LHCN-M2 (cell line): ENCODE data around the gene VPREB1. TPM values are rescaled to one million over a fixed set of nuclear protein-coding genes. Genes with fewer than 3 reads are reported as not detected.
"Not testable (repeated sequence)": the region's sequence is repeated elsewhere in the genome, so short reads cannot be mapped to it uniquely, and the experiment has no call there.

Experiments
- DNase-seq: peaks from one replicate; pipeline ENCODE4 v3.0.0-alpha.2; 2012; ENCODE audit warnings: low read depth
- total RNA-seq: library from RNA; depleted of rRNA; stranded (reverse); fragments of >200 nt; gene quantifications from 2 replicates; pipeline ENCODE4 v1.2.3, GENCODE V29; 2014

VPREB1 gene
- total RNA-seq, 1 experiment from 2014 or later: not detected

DNA sequence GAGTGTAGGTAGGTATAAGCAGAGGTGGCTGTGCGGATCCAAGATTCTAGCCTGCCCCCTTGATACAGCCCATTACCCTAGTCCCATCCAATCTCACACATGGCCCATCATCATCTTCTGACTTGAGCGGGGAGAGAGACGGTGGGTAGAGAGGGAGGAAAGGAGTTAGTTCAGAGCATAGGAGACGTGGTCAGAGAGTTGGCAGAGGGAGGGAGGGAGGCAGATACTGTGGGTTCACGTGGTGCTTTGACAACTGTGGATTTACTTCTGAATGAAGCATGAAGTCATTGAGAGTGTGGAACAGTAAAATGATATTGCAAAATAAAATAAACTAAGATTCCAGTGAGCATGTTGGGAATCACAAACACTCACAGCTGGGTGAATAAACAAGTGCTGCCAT lies 31.4 kb upstream of the VPREB1 start:
- peak; percentile 28 for DNase-seq

DNA sequence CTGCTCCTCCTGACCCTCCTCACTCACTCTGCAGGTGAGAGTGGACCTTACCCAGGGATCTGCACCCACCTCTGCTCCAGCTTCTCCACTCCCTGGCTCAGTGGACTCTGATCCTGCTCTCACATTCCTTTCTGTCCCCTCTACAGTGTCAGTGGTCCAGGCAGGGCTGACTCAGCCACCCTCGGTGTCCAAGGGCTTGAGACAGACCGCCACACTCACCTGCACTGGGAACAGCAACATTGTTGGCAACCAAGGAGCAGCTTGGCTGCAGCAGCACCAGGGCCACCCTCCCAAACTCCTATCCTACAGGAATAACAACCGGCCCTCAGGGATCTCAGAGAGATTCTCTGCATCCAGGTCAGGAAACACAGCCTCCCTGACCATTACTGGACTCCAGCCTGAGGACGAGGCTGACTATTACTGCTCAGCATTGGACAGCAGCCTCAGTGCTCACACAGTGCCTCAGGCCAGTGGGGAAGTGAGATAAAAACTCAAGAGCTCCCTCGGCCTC lies 29.7 kb upstream of the VPREB1 start:
- no peak for DNase-seq

DNA sequence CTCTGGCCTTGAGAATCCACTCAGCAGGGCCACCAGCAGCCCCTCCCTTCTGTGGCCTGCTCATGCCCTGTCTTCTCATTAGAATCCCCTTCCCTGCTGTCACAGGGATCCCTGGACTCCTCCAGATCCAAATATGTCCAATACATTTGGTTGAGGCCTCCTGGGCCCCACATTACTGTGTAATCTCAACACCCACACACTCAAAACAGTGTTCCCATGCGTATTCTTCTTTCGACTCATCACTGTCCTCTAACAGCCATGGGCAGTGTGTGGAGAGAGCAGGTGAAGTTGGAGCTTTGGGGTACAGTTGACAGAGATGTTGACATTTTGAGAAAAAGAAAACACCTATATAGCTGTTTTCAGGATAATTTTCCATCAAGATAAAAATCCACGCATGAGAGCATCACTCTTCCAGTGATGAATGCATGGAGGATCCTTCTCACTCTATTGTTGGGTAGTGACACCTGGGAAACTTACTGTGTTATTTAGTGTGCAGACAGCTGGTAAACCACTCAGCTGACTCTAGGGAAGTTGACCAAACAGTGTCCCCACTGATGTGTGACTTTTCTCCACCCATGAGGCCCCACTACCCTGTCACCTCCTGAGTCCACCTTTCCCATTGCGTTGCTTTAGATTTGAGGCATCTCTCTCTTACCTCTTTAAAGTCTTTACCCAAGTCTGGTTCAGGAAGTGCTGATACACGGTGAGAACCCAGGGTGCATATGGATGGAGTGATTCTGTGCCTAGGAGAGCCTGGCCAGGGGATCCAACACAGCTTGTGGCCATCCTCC lies 28.7 kb upstream of the VPREB1 start:
- no peak for DNase-seq

DNA sequence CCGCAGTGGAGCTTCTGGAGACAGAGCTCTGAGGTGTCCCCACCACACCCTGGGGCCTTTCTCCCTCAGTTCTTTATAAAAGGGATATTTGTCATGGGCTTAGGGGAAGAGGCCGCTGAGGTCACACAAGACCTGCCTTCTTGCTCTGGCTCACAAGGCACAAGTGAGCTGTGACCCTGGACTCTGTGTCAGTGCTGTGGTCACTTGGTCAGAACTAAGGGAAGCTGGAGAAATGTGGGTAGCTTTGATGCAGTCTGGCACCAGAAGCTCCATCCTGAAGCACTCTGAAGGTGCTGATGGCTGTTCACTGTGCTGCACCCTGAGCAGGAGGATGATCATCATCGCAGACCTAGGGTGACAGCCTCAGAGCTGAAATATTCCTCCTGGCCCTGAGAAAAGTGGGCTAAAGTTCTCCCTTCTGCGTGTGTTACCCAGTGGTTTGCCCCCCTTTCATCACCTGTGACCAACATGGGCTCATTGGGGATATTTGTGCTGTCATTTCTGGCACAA lies 28.1 kb upstream of the VPREB1 start:
- DNase-seq: no peak

DNA sequence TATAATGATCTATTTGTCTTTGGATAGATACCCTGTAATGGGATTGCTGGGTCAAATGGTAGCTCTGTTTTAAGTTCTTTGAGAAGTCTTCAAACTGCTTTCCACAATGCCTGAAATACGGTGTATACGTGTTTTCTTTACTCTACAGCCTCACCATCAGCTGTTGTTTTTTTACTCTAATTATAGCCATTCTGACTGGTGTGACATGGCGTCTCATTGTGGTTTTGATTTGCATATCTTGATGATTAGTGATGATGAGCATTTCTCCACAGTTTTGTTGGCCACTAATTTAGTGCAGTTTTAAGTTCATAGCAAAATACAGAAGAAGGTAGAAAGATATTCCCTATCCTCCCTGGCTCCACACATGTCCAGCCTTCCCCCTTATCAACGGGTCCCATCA lies 26.3 kb upstream of the VPREB1 start:
- no peak for DNase-seq

DNA sequence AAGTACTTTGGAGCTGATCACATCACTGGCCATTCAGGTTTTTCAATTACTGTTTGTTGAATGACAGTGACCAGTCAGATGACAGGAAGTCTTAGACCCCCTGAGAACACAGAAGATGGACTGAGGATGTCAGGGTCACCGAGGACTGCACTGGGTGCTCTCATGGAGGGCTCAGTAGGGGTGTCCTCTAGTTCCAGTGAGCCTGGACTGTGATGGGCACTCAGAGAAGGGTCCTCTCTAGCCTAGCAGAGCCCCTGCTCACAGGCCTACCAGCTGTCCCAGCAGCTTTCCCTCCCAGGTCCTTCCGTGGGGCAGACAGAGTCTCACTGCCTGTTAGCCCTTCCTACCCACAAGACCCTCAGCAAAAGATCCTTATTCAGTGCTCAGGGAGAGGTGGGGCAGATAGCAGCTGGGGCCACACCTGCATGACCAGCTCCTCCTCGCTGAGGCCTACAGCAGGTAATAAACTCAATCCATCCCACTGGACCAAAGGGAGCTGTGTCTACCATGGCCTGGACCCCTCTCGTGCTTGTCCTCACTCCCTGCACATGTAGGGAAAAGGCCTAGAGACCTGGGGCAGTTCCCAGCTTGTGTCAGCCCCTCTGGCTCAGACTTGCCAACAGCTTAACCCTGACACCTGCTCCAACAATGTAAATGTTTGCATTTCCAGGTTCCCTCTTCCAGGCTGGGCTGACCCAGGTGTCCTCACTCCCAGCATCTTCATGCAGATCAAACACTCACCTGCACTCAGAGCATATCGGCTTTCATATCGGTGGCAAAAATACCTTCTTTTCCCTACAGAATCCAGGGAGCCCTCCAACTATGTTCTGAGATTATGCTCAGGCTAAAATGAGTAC lies 25.2 kb upstream of the VPREB1 start:
- no peak for DNase-seq

DNA sequence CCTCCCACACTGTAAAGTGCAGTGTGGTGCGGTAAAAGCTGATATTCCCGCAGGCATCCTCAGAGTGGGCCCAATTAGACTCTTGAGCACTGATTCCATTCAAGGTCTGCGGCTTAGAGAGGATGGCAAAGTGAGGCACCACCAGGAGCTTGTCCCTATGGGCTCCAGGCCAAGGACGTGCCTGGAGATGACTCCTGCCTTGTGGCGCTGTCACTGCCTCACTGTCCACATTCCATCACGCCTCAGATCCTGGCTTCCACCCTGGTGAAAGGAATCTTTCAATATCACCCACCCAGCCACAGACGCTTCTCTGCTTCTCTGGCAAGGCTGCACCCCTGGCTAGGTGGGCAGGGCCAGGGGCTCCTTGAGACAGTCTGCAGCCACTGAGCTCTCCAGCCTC lies 23.5 kb upstream of the VPREB1 start:
- not testable (repeated sequence) for DNase-seq

DNA sequence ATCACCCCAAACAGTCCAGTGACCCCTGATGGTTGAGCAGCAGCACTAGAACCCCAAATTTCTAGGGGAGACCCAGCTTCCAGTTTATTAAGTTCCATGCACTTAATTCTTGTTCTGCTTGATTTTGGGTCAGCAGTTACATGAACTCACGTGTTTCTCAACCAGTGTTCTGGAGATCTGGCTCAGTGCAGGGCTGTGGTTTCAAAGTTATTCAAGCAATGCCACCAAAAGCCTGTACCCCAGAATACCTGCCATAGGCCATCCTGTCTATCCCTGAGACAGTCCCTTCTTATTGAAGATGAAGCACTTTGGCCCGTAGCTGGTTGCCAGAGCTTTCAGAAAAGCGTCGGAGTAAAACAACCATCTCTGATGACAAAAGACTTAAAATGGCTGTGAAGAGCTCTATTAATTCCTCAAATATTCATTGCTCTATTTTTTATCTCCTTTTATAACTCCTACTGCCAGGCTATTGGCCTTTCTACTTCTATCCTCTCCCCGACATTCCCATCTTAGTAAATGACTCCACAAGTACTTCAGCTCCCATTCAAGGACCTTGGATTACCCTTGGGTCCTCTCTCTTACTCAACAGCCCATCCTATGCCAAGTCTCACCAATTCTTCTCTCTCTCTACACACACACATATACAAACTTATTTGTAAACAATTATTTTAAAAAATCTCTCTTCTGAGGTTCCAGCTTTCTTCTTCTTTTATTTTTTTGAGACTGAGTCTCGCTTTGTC lies 18.0 kb upstream of the VPREB1 start:
- no peak for DNase-seq

DNA sequence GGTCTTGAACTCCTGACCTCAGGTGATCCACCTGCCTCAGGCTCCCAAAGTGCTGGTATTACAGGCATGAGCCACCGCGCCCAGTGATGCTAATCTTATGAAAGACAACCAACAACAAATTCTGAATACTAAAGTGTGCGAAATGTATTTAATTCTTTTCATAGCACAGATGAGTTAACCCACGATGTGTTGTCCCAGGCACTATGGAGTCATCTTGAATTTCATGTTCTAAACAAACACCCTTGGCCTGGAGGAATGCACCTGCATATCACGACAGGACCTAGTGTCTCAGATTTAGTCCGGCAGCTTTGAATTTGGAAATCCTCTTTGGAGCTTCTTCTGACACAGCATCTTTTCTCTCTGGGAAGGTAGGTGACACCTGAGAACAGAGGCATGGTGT lies 16.2 kb upstream of the VPREB1 start:
- no peak for DNase-seq

DNA sequence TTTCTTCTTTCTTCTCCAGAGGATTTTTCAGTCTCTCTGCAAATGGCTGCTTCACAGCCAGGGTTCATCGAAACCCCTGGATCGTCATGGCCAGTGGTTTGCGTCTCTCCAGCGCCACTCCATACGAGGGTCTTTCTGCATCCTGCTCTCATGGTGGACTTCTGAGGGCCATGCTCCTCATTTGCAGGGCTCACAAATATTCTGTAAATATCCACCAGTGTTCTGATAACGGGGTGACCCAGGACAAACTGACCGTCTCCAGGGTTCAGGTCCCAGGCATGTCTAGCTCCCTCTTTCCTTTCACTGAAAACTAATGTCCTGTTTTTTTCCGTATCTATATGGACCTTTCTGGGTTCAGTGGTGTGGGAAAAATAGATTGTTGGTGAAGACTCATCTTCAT lies 15.7 kb upstream of the VPREB1 start:
- DNase-seq: no peak

DNA sequence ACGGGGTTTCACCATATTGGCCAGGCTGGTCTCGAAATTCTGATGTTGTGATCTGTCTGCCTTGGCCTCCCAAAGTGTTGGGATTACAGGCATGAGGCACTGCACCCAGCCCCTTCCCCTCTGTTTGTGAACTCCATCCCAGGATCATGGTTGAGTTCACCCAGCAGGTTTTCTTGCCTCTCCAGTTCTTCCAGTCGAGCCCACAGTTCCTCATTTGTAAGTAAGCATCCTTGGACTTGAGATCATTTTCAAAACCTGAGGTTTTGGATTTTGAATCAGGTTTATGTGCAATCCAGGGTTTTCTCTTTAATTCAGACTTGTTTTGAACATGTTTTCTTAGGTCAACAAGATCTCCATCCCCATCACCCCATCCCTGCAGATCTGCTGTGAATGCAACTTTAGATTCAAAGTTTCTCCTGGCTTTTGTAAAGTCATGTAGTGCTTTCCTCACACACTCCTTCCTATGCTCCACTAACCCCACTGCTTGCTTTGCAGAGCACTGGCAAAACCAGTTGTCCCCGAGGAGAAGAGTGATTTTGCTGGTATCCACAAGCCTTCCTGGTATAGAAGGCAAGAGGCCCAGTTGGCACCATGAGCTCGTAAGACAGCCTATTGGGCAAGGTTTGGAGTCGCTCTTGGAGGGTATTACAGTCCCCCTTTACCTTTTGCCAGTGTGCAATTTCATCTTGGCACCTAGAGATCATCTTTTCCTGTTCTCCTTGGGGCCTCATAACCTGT lies 14.7 kb upstream of the VPREB1 start:
- DNase-seq: no peak

DNA sequence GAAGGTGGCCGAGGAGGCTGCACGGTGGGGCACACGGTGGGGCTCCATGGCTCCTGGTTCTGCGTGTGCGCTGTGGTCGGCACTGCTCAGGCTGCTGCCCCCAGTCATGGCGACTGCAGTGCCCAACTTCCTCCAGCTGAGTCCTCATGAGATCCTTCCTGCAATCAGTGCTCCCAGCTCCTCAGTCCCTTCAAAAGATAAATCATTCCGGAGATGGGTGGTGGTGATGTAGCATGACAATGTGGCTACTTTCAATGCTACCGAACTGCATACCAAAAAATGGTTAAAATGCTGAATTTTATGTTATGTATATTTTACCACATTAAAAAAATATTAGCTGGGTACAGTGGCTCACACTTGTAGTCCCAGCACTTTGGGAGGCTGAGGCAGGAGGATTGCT lies 14.1 kb upstream of the VPREB1 start:
- DNase-seq: no peak

DNA sequence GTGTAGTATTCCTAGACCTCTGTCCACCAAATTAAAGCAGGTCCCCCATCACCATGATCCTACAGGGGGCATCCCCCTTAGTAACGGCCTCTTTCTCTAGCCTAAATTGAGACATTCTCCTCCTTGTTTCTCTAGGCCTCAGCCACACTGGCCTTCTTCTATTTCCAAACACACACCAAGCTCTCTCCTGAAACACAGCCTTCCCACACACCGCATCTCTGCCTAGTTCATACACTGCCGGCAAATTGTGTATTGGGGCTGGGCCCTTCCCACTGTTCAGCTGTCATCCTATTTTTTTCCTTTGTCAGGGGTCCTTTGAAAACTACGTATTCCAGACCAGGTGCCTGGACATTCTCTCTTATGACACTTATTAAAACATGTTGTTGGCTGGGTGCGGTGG lies 11.5 kb upstream of the VPREB1 start:
- DNase-seq: no peak

DNA sequence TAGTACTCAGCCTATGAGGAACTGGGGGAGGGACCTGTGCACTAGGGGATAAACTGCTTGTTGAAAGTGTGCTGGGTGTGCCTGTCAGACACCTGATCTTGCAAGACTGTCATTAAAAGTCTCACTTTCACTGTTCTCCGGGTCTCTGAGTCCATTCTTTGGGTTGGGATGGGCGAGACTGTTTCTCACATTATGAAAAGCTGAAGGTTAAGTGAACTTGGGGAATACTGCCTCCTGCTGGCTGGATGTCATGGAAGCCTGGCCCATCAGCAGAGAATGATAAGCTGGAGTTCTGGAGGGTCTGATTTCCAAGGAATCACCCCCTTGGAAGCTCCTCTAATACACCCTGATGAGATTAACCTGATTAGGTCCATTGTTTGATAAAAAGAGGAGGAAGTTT lies 9.0 kb upstream of the VPREB1 start:
- DNase-seq: peak; percentile 16

DNA sequence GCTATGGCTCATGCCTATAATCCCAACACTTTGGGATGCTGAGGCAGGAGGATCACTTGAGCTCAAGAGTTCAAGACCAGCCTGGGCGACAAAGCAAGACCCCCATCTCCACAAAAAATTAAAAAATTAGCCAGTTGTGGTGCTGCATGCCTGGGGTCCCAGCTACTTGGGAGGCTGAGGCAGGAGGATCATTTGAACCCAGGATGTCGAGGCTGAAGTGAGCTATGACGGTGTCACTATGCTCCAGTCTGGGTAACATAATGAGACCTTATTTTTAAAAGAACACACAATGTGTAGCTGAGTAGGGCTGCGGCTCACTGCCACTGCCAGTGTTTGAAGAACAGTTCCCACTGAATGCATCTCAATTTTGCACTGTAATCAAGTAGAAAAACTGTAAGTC lies 7.1 kb upstream of the VPREB1 start:
- DNase-seq: no peak

DNA sequence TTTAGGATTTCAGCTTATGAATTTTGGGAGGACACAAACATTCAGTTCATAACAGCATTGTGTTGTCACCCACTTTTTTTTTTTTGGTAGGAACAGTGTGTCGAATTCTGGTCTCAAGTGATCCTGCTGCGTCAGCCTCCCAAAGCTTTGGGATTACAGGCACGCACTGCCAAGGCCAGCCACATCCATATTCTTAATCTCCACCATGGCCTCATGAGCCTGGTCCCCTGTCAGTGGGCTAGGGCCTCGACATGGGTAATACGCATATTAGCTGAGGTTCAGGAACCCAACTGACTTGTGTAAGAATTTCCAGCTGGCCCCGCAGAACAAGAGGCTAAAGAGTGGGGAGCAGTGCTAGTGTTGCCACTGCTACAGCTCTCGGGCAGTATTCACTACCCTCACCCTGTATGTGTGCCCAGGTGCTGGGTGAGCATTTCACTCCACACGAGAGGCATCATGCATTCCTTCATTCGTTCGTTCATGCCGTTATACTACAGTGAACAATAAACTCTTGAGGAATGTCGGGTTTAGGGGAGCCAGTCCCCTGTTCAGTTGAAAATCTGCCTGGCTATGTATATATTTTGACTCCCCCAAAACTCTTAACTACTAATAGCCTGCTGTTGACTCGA lies 5.2 kb upstream of the VPREB1 start:
- DNase-seq: no peak

DNA sequence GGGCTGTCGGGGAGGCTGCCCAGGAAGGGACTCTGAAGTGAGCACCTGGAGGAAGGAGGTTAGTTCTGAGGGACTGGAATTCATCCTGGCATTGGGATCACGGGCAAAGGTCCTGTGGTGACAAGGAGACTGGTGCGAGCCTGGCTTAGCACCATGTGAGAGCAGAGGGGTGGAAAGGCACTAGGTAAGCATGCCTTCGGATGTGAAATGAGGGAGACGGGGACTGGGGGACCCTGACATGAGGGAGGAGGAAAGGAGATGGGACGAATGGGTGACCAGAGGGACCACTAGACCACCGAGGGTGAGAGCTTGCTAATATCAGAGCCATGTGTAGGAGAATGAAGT lies 3.1 kb upstream of the VPREB1 start:
- DNase-seq: no peak

DNA sequence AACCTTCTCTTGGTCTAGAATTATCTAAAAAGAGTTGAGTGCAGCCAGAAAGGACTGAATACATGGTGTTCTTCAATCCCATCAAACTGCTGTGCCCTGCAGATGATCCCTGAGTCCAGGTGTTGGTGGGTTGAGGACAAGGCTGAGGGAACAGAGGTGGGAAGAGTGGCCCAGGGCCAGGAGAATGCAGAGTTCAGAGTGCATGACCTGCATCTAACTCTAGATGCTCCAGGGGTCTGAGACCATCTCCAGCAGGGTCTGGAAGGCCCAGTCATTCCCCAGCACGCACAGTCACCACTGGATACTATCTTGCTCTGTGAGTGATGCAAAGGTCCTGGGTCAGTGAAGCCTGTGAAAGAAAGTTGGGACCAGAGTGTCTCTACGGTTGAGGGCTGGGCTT lies 2.1 kb upstream of the VPREB1 start:
- DNase-seq: no peak

DNA sequence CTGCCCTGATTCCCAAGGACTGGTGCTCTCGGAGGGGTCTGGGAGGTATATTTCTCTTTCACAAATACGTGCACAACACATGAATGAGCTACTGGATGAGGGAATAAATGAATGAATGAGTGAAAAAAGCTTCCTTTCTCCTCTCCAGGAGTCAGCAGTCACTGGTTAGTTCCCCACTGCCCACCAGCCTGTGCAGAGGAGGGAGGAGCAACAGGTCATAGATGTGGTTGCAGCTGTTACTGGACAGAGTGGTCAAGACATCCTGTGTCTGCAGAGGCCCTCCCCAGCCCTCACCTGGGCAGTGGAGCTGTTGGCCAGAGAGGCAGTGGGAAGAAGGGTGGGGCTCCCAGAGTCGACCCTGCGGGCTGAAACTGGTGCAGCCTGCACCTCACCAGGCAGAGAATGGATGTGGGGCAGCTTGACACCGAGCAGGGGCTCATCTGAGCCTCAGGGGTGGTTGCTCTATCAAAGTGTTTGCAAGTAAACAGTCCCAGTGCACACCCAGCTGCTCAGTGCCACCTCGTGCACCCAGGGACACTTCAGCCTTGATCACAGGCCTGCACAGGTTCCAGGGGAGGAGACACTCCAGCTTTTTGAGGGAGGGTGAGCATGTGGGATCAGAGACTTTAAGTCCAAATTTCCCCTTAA lies 1.4 kb upstream of the VPREB1 start:
- no peak for DNase-seq

DNA sequence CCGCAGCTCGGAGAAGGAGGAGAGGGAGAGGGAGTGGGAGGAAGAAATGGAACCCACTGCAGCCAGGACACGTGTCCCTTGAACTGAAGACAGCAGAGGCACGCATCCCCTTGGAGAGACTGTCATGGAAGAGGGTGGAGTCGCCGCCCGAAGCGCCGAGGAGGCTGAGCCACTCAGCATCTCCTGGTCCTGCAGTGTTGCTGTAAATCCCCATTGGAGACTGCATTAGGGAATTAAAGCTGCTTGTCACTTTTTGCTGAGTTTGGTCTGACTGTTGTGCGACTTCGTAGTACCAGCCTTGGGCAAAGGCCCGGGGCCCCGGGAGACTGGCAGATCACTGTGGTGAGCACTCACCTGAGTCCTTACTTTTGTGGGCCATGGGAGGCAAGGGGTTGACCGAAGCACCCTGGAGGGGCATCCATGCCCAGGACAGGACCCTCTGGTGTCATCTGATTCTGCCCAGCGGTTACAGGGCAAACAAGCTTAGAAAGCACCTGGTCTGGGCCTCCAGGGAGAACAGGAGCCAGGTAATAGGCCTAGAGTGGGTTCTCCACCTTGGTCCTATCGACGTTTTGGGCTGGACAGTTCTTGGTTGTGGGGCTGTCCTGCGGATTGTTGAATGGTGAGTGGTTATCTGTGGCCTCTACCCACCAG lies 797 bp downstream of the VPREB1 start:
- DNase-seq: no peak
